Right hindlimb (tissue), 1 donor: ENCODE results near the gene PRKG2.
A peak's percentile ranks its signal among the peaks of the same experiment; 100 is the strongest.

Source experiments
- DNase-seq: peaks from one replicate; pipeline ENCODE4 v3.0.0-alpha.2; 2018

Gene PRKG2

DNA sequence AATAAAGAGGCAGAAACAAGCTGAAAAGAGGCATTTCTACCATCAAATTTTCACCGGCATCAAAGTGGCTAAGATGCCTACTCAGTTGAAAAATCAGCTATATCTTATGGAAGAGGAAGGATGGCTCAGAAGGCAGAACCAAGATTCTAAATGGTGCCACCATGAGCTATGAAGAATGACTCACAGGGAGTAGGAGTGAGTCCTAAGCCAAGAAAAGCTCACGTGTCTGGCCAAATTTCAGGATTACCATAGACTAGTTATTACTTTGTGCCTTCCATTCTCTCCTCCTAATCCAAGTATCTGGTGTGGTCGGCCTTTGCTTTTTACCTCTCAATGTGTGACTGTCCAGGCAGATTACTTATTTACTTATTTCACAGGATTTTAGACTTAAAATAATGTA lies 129.7 kb downstream of the PRKG2 start:
- DNase-seq, result no peak

- no peak for DNase-seq
Observed at GRCh38 chr4:81084634-81085033, 130.4 kb downstream of the PRKG2 start.

- no peak for DNase-seq
Observed at GRCh38 chr4:81084029-81084428, 131.0 kb downstream of the PRKG2 start.

GRCh38 chr4:81081156-81081555 lies 133.9 kb downstream of the PRKG2 start:
- no peak for DNase-seq

- no peak for DNase-seq
Observed at GRCh38 chr4:81071013-81071412, 144.0 kb downstream of the PRKG2 start.

DNA sequence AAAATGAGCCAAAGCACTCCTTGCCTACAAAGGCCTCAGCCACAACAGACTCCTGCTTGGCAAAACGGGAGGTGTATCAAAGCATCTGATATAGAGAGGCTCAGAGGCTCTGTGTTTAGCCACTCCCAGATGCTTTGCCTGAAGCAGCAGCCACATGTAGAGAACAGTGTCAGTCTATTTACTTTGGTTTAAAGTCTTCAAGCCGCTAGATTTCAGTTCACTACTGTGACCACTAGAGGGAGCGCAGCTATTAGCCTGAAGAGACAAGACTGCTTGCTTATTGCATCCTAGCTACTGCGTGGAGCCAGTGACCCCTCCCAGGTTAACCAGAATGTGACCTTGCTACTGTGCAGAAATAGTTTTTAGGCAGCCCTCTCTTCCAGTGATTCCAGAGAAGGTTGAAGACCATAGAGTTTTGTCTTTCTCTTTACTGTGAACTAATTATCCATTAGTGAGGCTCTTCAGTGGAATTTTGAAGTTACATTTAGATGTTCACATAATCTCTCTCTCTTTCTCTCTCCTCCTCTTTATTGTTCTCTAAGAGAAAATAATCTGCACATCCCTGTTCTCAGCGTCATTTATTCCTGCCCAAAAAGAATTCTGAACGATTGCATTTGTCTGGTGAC lies 145.2 kb downstream of the PRKG2 start:
- DNase-seq, result peak; percentile 69

GRCh38 chr4:81065446-81065845 lies 149.6 kb downstream of the PRKG2 start:
- no peak for DNase-seq

GRCh38 chr4:81062001-81062400 lies 153.0 kb downstream of the PRKG2 start:
- DNase-seq, result no peak

DNA sequence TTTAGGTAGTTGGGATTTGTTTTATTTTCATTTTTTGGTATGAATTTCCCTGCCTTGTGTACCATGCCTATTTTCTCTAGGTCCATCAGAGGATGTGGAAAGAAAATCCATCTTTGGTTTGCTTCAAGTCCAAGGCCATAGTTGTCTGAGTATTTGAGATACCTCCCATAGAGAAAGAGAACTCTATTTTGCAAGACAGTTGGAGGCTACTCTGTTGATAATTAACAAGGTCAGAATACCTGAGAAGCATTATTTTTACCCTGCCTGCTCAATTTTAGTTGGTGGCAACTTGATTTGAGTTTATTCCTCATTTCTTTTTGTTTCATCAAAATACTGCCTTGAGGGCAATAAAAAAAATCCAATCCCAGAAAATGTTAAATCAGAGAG lies 153.7 kb downstream of the PRKG2 start:
- DNase-seq, result no peak

DNA sequence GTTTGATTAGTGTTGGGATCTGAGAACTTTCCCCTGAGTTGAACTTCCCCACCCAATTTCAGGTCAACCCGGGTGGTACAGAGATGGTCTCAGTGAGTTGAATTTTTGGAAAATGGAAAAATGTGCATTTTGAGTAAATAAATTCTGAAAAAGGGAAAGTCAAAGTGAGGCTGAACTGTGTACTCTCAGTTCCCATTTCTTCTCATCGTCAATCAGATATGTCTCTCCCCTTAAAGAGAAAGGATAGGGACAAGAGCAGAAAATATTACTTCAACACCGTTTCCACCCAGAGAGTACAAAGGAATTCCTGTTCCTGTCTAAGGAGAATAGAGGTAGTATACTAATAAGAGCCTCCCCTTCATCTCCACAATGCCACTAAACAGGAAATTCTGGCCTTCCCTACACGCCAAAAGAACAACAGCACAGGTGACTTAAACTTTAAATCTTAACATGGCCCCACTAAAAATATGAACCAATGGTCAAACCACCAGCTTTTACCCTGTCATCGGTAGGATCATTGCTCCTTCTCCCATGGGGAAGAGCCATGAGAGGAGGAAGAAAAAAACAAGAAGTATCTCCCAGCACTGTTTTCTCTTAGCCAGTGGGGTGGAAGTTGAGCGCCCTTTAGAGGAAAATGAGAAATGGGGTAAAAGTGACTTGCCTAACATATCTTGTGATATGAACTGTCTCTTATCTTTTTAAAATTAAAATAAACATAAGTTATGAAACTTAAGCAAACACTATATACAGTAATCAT lies 154.3 kb downstream of the PRKG2 start:
- DNase-seq, result no peak

GRCh38 chr4:81058621-81059020 lies 156.4 kb downstream of the PRKG2 start:
- no peak for DNase-seq

DNA sequence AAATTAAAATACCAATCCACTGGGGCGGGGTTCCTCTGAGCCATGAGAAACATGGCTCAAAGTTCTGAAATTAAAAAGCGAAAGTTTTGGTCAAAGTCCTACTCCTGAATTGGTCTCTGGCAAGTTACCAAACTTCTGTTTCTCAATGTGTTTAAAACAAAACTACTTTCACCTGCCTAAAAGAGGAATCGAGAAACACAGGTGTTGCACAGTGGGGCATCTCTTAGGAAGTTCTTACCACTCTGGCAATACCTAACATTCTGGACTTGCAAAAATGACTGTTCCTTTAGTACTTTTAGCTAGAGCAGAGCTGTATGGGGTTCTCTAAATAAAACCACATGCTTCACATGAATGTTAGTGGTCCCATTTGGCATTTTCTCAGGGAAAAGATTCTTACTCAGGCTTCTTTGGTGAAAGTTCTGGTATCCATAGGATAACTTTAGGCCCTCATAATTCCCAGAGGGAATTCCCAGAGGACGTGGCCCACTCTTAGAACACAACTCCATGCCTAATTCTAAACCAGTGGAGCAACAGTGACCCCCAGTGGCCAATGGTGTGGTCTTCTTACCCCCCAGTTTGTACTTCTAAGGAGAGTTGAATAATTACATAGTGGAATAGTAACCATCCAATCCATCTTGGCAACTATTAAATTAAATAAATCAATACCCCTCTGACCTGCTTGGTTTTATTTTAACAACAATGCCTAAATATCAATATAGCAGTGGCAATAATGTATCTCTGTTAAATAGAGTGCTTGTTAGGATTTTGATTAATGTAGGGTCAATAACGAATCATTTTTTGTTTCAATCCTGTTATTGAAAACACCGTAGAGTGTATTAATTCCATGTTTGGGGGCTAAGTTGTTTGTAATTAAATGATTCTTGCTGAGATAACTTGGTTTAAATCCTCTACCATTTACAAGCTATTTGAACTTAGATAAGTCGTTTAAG lies 162.6 kb downstream of the PRKG2 start:
- DNase-seq, result peak; percentile 65

DNA sequence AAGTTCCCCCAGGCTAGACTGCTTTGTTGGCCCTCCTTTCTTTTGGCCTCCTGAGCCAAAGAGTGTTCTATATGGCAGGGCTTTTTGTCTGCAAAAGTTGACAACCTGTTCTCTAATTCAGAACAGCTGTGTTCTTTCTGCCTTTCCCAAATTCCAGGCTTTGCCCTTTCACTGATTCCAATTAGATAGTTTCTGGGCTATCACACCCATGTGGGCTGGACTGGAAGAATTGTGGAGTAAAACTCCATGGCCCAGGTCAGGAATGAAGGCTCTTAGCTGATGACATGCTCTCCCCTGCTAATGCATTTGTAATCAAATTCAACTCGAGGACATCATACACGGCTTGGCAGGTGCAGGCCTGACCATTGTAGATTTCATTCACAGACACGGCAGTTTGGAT lies 165.1 kb downstream of the PRKG2 start:
- DNase-seq, result peak; percentile 61

- DNase-seq, result no peak
Observed at GRCh38 chr4:81049330-81049729, 165.7 kb downstream of the PRKG2 start.

DNA sequence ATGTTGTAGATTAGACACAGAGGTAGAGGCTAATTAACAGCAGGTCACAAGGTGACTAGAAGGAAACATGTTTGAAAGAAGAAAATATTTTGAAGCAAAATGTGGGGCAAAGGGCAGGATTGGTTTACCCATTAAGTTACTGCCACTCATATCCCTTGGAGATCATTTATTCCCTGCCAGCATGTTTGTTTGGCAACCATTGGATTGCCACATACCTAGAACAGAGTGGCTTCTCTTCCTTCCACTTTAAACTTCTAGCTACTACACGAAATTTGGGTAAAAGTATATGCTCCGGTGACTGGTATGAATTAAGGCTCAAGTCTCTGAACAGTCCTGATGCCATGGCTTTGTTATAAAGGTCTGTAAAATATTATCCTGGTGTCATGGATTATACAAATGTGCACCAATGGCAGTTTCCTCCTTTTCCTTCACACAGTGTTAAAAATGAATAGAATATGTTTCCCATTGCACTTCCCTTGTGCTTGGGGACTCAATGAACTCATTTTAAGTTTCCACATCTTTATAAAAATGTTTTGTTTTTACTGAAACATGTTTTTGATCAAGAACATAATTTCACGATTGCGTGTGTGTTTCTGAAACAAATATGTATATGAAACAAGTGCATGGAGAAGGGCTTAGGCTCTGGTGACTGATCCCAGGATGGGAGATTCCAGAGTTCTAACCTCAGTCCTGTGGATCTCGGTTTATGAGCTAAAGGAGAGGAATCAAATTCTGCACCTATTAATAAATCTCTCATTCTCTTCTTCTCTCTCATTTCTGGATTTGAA lies 172.2 kb downstream of the PRKG2 start:
- no peak for DNase-seq

DNA sequence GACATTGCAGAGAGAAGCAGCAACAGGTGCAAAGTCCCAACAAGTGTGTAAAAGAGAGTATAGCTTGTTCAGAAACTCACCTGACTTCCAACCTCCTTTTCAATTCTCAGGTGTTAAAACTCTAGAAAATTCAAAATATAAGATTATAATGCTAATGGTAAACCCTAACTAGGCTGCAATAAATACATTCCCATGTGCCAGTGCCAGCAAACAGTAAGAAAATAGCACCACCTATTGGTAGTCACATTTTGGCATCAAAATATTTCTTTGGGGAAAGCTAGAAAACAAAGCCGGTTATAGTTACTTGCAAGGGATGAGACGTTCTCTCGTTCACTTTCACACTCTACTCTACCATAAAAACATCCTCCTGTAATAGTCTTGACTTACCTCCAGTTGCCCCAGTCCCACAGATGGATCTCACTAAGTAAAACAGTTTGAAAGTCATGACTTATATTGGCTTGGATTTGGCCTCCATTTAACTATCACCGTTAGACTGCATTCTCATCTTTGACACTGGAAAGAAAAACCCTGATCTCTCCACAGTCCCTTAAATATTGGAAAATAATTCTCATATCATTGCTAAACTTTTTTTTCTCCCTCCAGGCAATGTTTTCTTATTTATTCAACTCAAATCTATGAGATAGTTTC lies 174.9 kb downstream of the PRKG2 start:
- no peak for DNase-seq

DNA sequence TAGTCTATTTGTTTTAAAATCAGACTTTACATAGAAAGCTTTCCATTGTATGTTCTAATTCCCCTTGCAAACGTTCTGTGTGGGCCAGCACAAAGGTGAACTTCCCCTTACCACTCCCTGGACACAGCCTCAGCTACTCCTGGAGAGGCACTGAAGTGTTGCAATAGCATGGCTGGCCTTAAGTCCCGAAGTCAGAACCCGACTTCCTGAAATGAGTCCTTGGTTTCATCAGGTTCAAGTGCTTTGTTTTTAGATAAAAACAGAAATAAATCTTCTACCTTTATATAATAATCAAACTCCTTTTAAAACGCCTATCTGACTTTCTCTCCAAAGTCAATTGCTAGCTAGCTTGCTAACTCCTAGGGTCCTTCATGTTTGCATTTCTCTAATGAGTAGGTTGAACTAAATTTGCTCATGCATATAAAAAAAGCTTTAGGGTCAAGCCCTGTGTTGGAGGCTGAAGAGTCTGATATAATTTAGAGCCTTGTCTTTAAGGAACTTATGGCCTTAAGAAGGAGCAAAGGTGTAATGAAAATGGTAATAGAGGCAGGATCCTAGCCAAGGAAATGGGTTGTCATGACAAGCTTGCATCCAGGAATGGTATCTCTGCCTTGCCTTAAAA lies 175.6 kb downstream of the PRKG2 start:
- DNase-seq, result no peak

DNA sequence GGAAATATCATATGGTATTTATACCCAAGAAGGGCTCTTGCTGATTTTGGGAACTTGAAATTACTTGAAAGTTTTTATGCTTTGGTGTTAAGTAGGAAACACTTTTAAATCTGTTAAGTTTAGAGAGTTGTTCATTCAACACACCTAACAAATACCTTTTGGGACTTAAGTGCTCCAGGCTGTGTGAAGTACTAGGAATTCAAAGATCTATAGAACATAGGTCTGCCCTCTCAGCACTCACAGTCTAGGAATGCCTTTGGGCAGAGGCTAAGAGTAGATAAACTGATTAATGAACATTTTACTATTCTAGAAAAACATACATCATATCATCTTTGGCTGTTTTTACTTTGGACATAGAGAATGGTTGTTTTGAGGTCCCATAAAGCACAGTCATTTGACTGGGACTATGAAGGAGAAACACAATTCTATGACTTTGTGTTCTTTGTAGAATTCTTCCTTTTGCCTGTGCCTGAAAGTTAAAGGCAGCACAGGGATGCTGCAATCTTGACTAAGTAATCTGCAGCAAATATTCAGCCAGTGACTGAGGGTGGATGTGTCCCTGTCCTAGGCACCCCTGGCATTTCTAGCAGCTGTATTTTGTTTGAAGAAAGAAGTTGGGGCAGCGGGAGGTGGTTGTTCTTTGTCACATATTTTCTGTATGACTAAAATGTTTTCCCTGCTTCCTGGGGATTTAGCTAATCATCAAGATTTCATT lies 176.2 kb downstream of the PRKG2 start:
- DNase-seq, result no peak
